CD8-positive, alpha-beta memory T cell (primary cell): ENCODE data around the gene ADIG. TPM values are rescaled to one million over a fixed set of nuclear protein-coding genes. Genes with fewer than 3 reads are reported as not detected.

Experiments
- CTCF ChIA-PET: fragments of 350-600 bp; sonication (Branson Sonifier 250); formaldehyde crosslinking; loops from one replicate; lab custom pipeline; 2021; ENCODE audit warnings: antibody characterized with exemption; lab: Charles Lee
- POLR2A ChIA-PET: fragments of 350-600 bp; sonication (Branson Sonifier 250); formaldehyde crosslinking; loops from one replicate; lab custom pipeline; 2021; ENCODE audit warnings: antibody characterized with exemption; lab: Charles Lee
- DNase-seq, 5 donors: peaks; one replicate each; pipeline versions ENCODE4 v3.0.0 to v3.0.0-alpha.2; 2020 to 2022; ENCODE audit warnings: mixed read lengths in 1 of 5
- H3K27ac ChIP-seq: one replicate; pipeline ENCODE4 v1.7.0; 2013; ENCODE audit warnings: low read depth, mild to moderate bottlenecking, low read length, moderate library complexity
- H3K27me3 ChIP-seq: 2 replicates; pipeline ENCODE4 v1.7.0; 2013; ENCODE audit warnings: low read length, mild to moderate bottlenecking; ENCODE audit not compliant: insufficient read depth, poor library complexity, severe bottlenecking
- H3K36me3 ChIP-seq: 2 replicates; pipeline ENCODE4 v1.7.0; 2013; ENCODE audit warnings: mild to moderate bottlenecking, low read length, moderate library complexity; ENCODE audit not compliant: insufficient read depth
- H3K4me1 ChIP-seq: 2 replicates; pipeline ENCODE4 v1.7.0; 2013; ENCODE audit warnings: mild to moderate bottlenecking, low read length, moderate library complexity; ENCODE audit not compliant: insufficient read depth
- H3K4me3 ChIP-seq: 2 replicates; pipeline ENCODE4 v1.7.0; 2013; ENCODE audit warnings: mild to moderate bottlenecking, low read length
- H3K9me3 ChIP-seq: 2 replicates; pipeline ENCODE4 v1.7.0; 2013; ENCODE audit warnings: mild to moderate bottlenecking, low read length
- H3K27ac Mint-ChIP-seq, 8 donors: one replicate each; pipeline ENCODE4 v1.8.0; 2020 to 2021; ENCODE audit warnings: mixed read lengths in 8 of 8, mild to moderate bottlenecking in 6 of 8, inconsistent platforms in 3 of 8, moderate library complexity in 3 of 8
- H3K27me3 Mint-ChIP-seq, 2 donors: one replicate each; pipeline ENCODE4 v1.8.0; 2020 to 2021; ENCODE audit warnings: mixed read lengths in 2 of 2, mild to moderate bottlenecking in 1 of 2, moderate library complexity in 1 of 2
- H3K36me3 Mint-ChIP-seq, 3 donors: one replicate each; pipeline ENCODE4 v1.8.0; 2020 to 2021; ENCODE audit warnings: mixed read lengths in 3 of 3, inconsistent platforms in 1 of 3, mild to moderate bottlenecking in 1 of 3
- H3K4me1 Mint-ChIP-seq, 3 donors: one replicate each; pipeline ENCODE4 v1.8.0; 2020 to 2021; ENCODE audit warnings: mixed read lengths in 3 of 3, inconsistent platforms in 1 of 3, mild to moderate bottlenecking in 1 of 3
- H3K4me3 Mint-ChIP-seq, 7 donors: one replicate each; pipeline ENCODE4 v1.8.0; 2020 to 2021; ENCODE audit warnings: mixed read lengths in 7 of 7, mild to moderate bottlenecking in 6 of 7, moderate library complexity in 4 of 7, inconsistent platforms in 2 of 7
- H3K9me3 Mint-ChIP-seq, 5 donors: one replicate each; pipeline ENCODE4 v1.8.0; 2020 to 2022; ENCODE audit warnings: mixed read lengths in 5 of 5, mild to moderate bottlenecking in 3 of 5, moderate library complexity in 2 of 5, inconsistent platforms in 1 of 5
- polyA plus RNA-seq: library from polyadenylated mRNA; unstranded; fragments of 300-500 nt; fragmentation: Illumina TruSeq; gene quantifications from one replicate; pipeline ENCODE4 v1.2.3, GENCODE V29; 2021
- total RNA-seq, 2 experiments: library from RNA; stranded (reverse); gene quantifications; one replicate each; pipeline ENCODE4 v1.2.3, GENCODE V29; 2021

Gene ADIG
- total and polyA plus RNA-seq, 3 experiments from 2014 or later, result not detected

GRCh38 chr20:38547288-38548085 is 33.5 kb upstream of the ADIG start:
- peaks cover 8 to 70% (median 27%) of the 10 kb centered on the region in 3 donors for H3K36me3 Mint-ChIP-seq
- H3K4me3 Mint-ChIP-seq, result no peak overlapping the region
- no peaks in the 10 kb centered on the region for H3K27me3 Mint-ChIP-seq
- peak overlapping the region in 1 of 8 donors; percentile 36 for H3K27ac Mint-ChIP-seq
- H3K9me3 Mint-ChIP-seq, result no peaks in the 10 kb centered on the region
- no peak overlapping the region for H3K4me3 ChIP-seq
- H3K9me3 ChIP-seq, result no peaks in the 10 kb centered on the region
- no peak for DNase-seq
- ChIA-PET POLR2A (no interaction called here), CTCF (no interaction called here)
- no peak overlapping the region for H3K27ac ChIP-seq
- peaks cover 4% of the 10 kb centered on the region for H3K4me1 ChIP-seq
- no peaks in the 10 kb centered on the region for H3K27me3 ChIP-seq
- peaks cover 60% of the 10 kb centered on the region for H3K36me3 ChIP-seq
- peaks cover 0 to 4% (median 0%) of the 10 kb centered on the region in 3 donors for H3K4me1 Mint-ChIP-seq

GRCh38 chr20:38548356-38549083 is 32.5 kb upstream of the ADIG start:
- Mint-ChIP-seq H3K4me1 (peaks cover 0 to 4% (median 0%) of the 10 kb centered on the region in 3 donors), H3K36me3 (peaks cover 8 to 60% (median 20%) of the 10 kb centered on the region in 3 donors), H3K4me3 (no peak overlapping the region), H3K9me3 (no peaks in the 10 kb centered on the region), H3K27ac (no peak overlapping the region), H3K27me3 (no peaks in the 10 kb centered on the region)
- Histone ChIP-seq H3K27me3 (no peaks in the 10 kb centered on the region), H3K4me3 (no peak overlapping the region), H3K27ac (no peak overlapping the region), H3K4me1 (peaks cover 4% of the 10 kb centered on the region), H3K36me3 (peaks cover 60% of the 10 kb centered on the region), H3K9me3 (no peaks in the 10 kb centered on the region)
- ChIA-PET CTCF (no interaction called here), POLR2A (no interaction called here)
- no peak for DNase-seq

- POLR2A ChIA-PET, result no interaction called here
- Histone ChIP-seq H3K4me1 (peaks cover 4% of the 10 kb centered on the region), H3K27me3 (no peaks in the 10 kb centered on the region), H3K9me3 (no peaks in the 10 kb centered on the region), H3K36me3 (peaks cover 68% of the 10 kb centered on the region), H3K27ac (no peak overlapping the region), H3K4me3 (no peak overlapping the region)
- H3K4me3 Mint-ChIP-seq, result no peak overlapping the region
- H3K9me3 Mint-ChIP-seq, result no peaks in the 10 kb centered on the region
- H3K27ac Mint-ChIP-seq, result no peak overlapping the region
- no peak for DNase-seq
- H3K27me3 Mint-ChIP-seq, result no peaks in the 10 kb centered on the region
- peaks cover 24 to 45% (median 30%) of the 10 kb centered on the region in 3 donors for H3K36me3 Mint-ChIP-seq
- CTCF ChIA-PET, result no interaction called here
- H3K4me1 Mint-ChIP-seq, result peaks cover 0 to 4% (median 0%) of the 10 kb centered on the region in 3 donors
Measured at GRCh38 chr20:38550274-38550673, 30.7 kb upstream of the ADIG start.

GRCh38 chr20:38551056-38551626 is 29.9 kb upstream of the ADIG start:
- Histone ChIP-seq H3K27me3 (no peaks in the 10 kb centered on the region), H3K4me3 (no peak overlapping the region), H3K27ac (no peak overlapping the region), H3K4me1 (peaks cover 4% of the 10 kb centered on the region), H3K9me3 (no peaks in the 10 kb centered on the region), H3K36me3 (peaks cover 68% of the 10 kb centered on the region)
- ChIA-PET POLR2A (no interaction called here), CTCF (no interaction called here)
- Mint-ChIP-seq H3K27me3 (no peaks in the 10 kb centered on the region), H3K4me3 (no peak overlapping the region), H3K36me3 (peaks cover 24 to 43% (median 28%) of the 10 kb centered on the region in 3 donors), H3K4me1 (peaks cover 0 to 4% (median 0%) of the 10 kb centered on the region in 3 donors), H3K27ac (no peak overlapping the region), H3K9me3 (no peaks in the 10 kb centered on the region)
- no peak for DNase-seq

- Histone ChIP-seq H3K27ac (no peak overlapping the region), H3K36me3 (peaks cover 55% of the 10 kb centered on the region), H3K4me1 (no peaks in the 10 kb centered on the region), H3K27me3 (no peaks in the 10 kb centered on the region), H3K4me3 (no peak overlapping the region), H3K9me3 (no peaks in the 10 kb centered on the region)
- no peak for DNase-seq
- peak overlapping the region in 1 of 8 donors; percentile 66 for H3K27ac Mint-ChIP-seq
- ChIA-PET POLR2A (no interaction called here), CTCF (no interaction called here)
- no peaks in the 10 kb centered on the region for H3K4me1 Mint-ChIP-seq
- H3K27me3 Mint-ChIP-seq, result no peaks in the 10 kb centered on the region
- H3K36me3 Mint-ChIP-seq, result peaks cover 27 to 40% (median 28%) of the 10 kb centered on the region in 3 donors
- no peak overlapping the region for H3K4me3 Mint-ChIP-seq
- H3K9me3 Mint-ChIP-seq, result no peaks in the 10 kb centered on the region
Measured at GRCh38 chr20:38554986-38555385, 26.0 kb upstream of the ADIG start.

- H3K36me3 Mint-ChIP-seq, result peaks cover 24 to 43% (median 26%) of the 10 kb centered on the region in 3 donors
- no peak overlapping the region for H3K27ac Mint-ChIP-seq
- no peak overlapping the region for H3K4me3 ChIP-seq
- H3K4me1 ChIP-seq, result no peaks in the 10 kb centered on the region
- H3K4me1 Mint-ChIP-seq, result peaks cover 0 to 2% (median 0%) of the 10 kb centered on the region in 3 donors
- no peaks in the 10 kb centered on the region for H3K27me3 Mint-ChIP-seq
- no peaks in the 10 kb centered on the region for H3K27me3 ChIP-seq
- POLR2A ChIA-PET, result no interaction called here
- CTCF ChIA-PET, result no interaction called here
- H3K27ac ChIP-seq, result no peak overlapping the region
- H3K9me3 Mint-ChIP-seq, result no peaks in the 10 kb centered on the region
- DNase-seq, result no peak
- peaks cover 54% of the 10 kb centered on the region for H3K36me3 ChIP-seq
- no peak overlapping the region for H3K4me3 Mint-ChIP-seq
- no peaks in the 10 kb centered on the region for H3K9me3 ChIP-seq
Measured at GRCh38 chr20:38555395-38555794, 25.6 kb upstream of the ADIG start.

GRCh38 chr20:38557174-38557573 is 23.8 kb upstream of the ADIG start:
- no peak for DNase-seq
- H3K4me1 ChIP-seq, result no peaks in the 10 kb centered on the region
- H3K27me3 ChIP-seq, result no peaks in the 10 kb centered on the region
- Mint-ChIP-seq H3K27ac (peak overlapping the region in 2 of 8 donors; percentile 32 to 33), H3K9me3 (no peaks in the 10 kb centered on the region), H3K4me3 (no peak overlapping the region), H3K4me1 (peaks cover 0 to 2% (median 0%) of the 10 kb centered on the region in 3 donors), H3K36me3 (peaks cover 24 to 57% (median 28%) of the 10 kb centered on the region in 3 donors), H3K27me3 (no peaks in the 10 kb centered on the region)
- H3K4me3 ChIP-seq, result no peak overlapping the region
- peaks cover 44% of the 10 kb centered on the region for H3K36me3 ChIP-seq
- no peak overlapping the region for H3K27ac ChIP-seq
- H3K9me3 ChIP-seq, result no peaks in the 10 kb centered on the region
- ChIA-PET POLR2A (no interaction called here), CTCF (no interaction called here)
